GM23248 (cell line): Measurements from ENCODE around the gene SREK1.

ENCODE experiments used
- EZH2 ChIP-seq: fragments of 200-600 bp; sonication (generic); IDR thresholded peaks from 2 replicates; pipeline ENCODE4 v1.6.1; 2018; ENCODE audit warnings: antibody characterized with exemption, mild to moderate bottlenecking; ENCODE audit not compliant: insufficient read depth, poor library complexity, severe bottlenecking
- EZH2phosphoT487 ChIP-seq: fragments of 200-600 bp; sonication (generic); IDR thresholded peaks from 2 replicates; pipeline ENCODE4 v1.6.1; 2018; ENCODE audit warnings: antibody characterized with exemption, moderate library complexity, mild to moderate bottlenecking, low read depth; ENCODE audit not compliant: insufficient read depth

DNA sequence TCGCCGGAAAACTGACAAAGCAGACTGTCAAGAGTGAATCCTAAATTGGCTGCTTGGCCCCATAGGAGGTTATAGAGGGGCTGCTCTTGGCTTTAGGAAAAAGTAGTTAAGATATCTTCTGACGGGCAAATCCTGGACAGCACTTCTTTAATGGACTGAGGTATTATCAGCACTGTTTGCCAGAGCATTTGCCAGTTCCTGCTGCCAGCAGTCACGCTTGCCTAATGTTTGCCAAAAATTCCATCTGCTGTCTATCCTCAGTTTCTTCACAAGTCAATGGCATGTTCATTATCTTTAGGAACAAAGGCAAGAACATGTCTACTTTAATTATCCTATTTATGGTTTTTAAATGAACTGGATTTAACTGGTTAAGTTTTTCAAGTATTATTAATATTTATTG lies 25.8 kb upstream of the SREK1 start:
- TF ChIP-seq EZH2 (no peak), EZH2phosphoT487 (no peak)
